Aorta (tissue), 5 donors: ENCODE measurements around the gene ZBTB42. TPM values are rescaled to one million over a fixed set of nuclear protein-coding genes. Genes with fewer than 3 reads are reported as not detected.

Source experiments
- ATAC-seq: fragments of 200-7000 bp; cut with Tn5 transposase; one replicate; pipeline ENCODE4 v1.9.1; 2022; ENCODE audit warnings: moderate library complexity; ENCODE audit not compliant: low FRiP score
- DNase-seq, 2 donors: peaks; one replicate each; pipeline ENCODE4 v3.0.0-alpha.2; 2020
- H3K27ac ChIP-seq, 2 donors: one replicate each; pipeline ENCODE4 v1.5.1; 2013; ENCODE audit warnings: low read length in 2 of 2, mild to moderate bottlenecking in 2 of 2, moderate library complexity in 2 of 2, control low read depth in 1 of 2, inconsistent platforms in 1 of 2, low read depth in 1 of 2
- H3K27me3 ChIP-seq, 2 donors: one replicate each; pipeline ENCODE4 v1.6.1; 2013; ENCODE audit warnings: control low read depth in 1 of 2, low read length in 1 of 2, mild to moderate bottlenecking in 1 of 2, moderate library complexity in 1 of 2; ENCODE audit not compliant: insufficient read depth in 2 of 2, control insufficient read depth in 1 of 2
- H3K36me3 ChIP-seq, 2 donors: one replicate each; pipeline ENCODE4 v1.6.1; 2013; ENCODE audit warnings: control low read depth in 1 of 2, low read length in 1 of 2, mild to moderate bottlenecking in 1 of 2; ENCODE audit not compliant: insufficient read depth in 2 of 2, control insufficient read depth in 1 of 2
- H3K4me1 ChIP-seq, 2 donors: one replicate each; pipeline ENCODE4 v1.6.1; 2013; ENCODE audit warnings: low read length in 2 of 2, control low read depth in 1 of 2, mild to moderate bottlenecking in 1 of 2, moderate library complexity in 1 of 2; ENCODE audit not compliant: insufficient read depth in 2 of 2, control insufficient read depth in 1 of 2
- H3K4me3 ChIP-seq, 2 donors: one replicate each; pipeline ENCODE4 v1.5.1; 2013; ENCODE audit warnings: low read length in 2 of 2, control low read depth in 1 of 2, mild to moderate bottlenecking in 1 of 2
- H3K9me3 ChIP-seq: one replicate; pipeline ENCODE4 v1.6.1; 2013; ENCODE audit warnings: mild to moderate bottlenecking, low read length; ENCODE audit not compliant: control insufficient read depth
- WGBS, 2 donors: extraction: QIAGEN DNeasy Blood & Tissue Kit; methylation state at CpG; one replicate each; pipeline ENCODE4 v1.1.7; 2013; 5-methylcytosine and 5-hydroxymethylcytosine counted together
- intact Hi-C, 2 donors: fragments of 100-400 bp; cut with DNase I; formaldehyde crosslinking; loops; one replicate each; pipeline versions ENCODE4 v1.14.2 to v1.15.0; 2022
- polyA plus RNA-seq, 2 donors: library from polyadenylated mRNA; stranded (reverse); fragments of 200-250 nt; gene quantifications; one replicate each; pipeline ENCODE4 v1.2.3, GENCODE V29; 2013
- total RNA-seq, 2 donors: library from RNA; stranded (reverse); fragmentation: NEBNext Ultra II Directional; extraction: Animal tissue kit (Norgen Biotek cat#: 25700); gene quantifications; one replicate each; pipeline ENCODE4 v1.2.1, GENCODE V29; 2021
- donor health status: healthy with polysubstance abuse.
- donor health status: Bipolar disorder and iron deficiency.
- donor health status: DM: no; HTN: no; CAD: no.
- donor health status: DM: no; HTN: no; CAD: no.
- donor health status: DM: yes; HTN: yes; CAD: no.

Gene ZBTB42
- total and polyA plus RNA-seq, 4 donors: 1.6 to 4.7 (median 3.1) TPM

- DNase-seq: peak in 1 of 2 donors; percentile 42
- Histone ChIP-seq H3K27ac (no peak overlapping the region), H3K4me1 (no peaks in the 10 kb centered on the region), H3K9me3 (no peaks in the 10 kb centered on the region), H3K27me3 (no peaks in the 10 kb centered on the region), H3K4me3 (no peak overlapping the region), H3K36me3 (no peaks in the 10 kb centered on the region)
- intact Hi-C loops: no loop called here
- ATAC-seq: no peak
- 89% methylated on average over 27 of the region's 27 CpGs for WGBS, 2 donors
Measured at GRCh38 chr14:104821971-104822608, 21.2 kb downstream of the ZBTB42 start.

GRCh38 chr14:104822821-104823615 lies 22.1 kb downstream of the ZBTB42 start:
- no peak overlapping the region for H3K27ac ChIP-seq
- DNase-seq (peak in 1 of 2 donors; percentile 32), ATAC-seq (no peak)
- H3K9me3 ChIP-seq: no peaks in the 10 kb centered on the region
- no peaks in the 10 kb centered on the region for H3K27me3 ChIP-seq
- intact Hi-C loops: no loop called here
- no peaks in the 10 kb centered on the region for H3K4me1 ChIP-seq
- H3K36me3 ChIP-seq: no peaks in the 10 kb centered on the region
- WGBS, 2 donors: 88% methylated on average over 22 of the region's 22 CpGs
- no peak overlapping the region for H3K4me3 ChIP-seq

- Histone ChIP-seq H3K4me1 (no peaks in the 10 kb centered on the region), H3K27me3 (no peaks in the 10 kb centered on the region), H3K4me3 (no peak overlapping the region), H3K36me3 (no peaks in the 10 kb centered on the region), H3K9me3 (no peaks in the 10 kb centered on the region), H3K27ac (no peak overlapping the region)
- intact Hi-C loops: loop anchor here in 1 of 2 donors (2.0 kb wide), 1 partner anchor 54 kb away; no protein-coding TSS in a partner anchor
- WGBS, 2 donors: 97 to 98% methylated on average over 2 of the region's 2 CpGs
- ATAC-seq (no peak), DNase-seq (no peak)
Measured at GRCh38 chr14:104824353-104824997, 23.6 kb downstream of the ZBTB42 start.

GRCh38 chr14:104826189-104826860 lies 25.4 kb downstream of the ZBTB42 start:
- peak; percentile 94 to 98 for DNase-seq
- Histone ChIP-seq H3K36me3 (no peaks in the 10 kb centered on the region), H3K4me3 (peak overlapping the region; percentile 27 to 41), H3K4me1 (no peaks in the 10 kb centered on the region), H3K27me3 (no peaks in the 10 kb centered on the region), H3K9me3 (no peaks in the 10 kb centered on the region), H3K27ac (no peak overlapping the region)
- ATAC-seq: peak; percentile 96
- intact Hi-C loops: loop anchor here in 1 of 2 donors (1.0 kb wide), 1 partner anchor 58 kb away; no protein-coding TSS in a partner anchor
- 0 to 1% methylated on average over 38 to 54 of the region's 54 CpGs for WGBS, 2 donors

GRCh38 chr14:104826861-104827176 lies 25.9 kb downstream of the ZBTB42 start:
- no peaks in the 10 kb centered on the region for H3K27me3 ChIP-seq
- H3K27ac ChIP-seq: no peak overlapping the region
- peak overlapping the region in 1 of 2 donors; percentile 27 for H3K4me3 ChIP-seq
- no peaks in the 10 kb centered on the region for H3K4me1 ChIP-seq
- no peaks in the 10 kb centered on the region for H3K9me3 ChIP-seq
- no peaks in the 10 kb centered on the region for H3K36me3 ChIP-seq
- DNase-seq (no peak), ATAC-seq (no peak)
- intact Hi-C loops: loop anchor here in 1 of 2 donors (1.0 kb wide), 1 partner anchor 59 kb away; no protein-coding TSS in a partner anchor
- WGBS, 2 donors: 1 to 2% methylated on average over 23 to 27 of the region's 27 CpGs

- Histone ChIP-seq H3K4me3 (no peak overlapping the region), H3K9me3 (no peaks in the 10 kb centered on the region), H3K27ac (no peak overlapping the region), H3K36me3 (no peaks in the 10 kb centered on the region), H3K4me1 (no peaks in the 10 kb centered on the region), H3K27me3 (no peaks in the 10 kb centered on the region)
- no peak for DNase-seq
- intact Hi-C loops: no loop called here
- peak; percentile 50 for ATAC-seq
- 10% methylated on average over 39 of the region's 39 CpGs for whole genome bisulfite sequencing, 2 donors
Measured at GRCh38 chr14:104827177-104828055, 26.5 kb downstream of the ZBTB42 start.

- ATAC-seq (no peak), DNase-seq (no peak)
- Histone ChIP-seq H3K4me1 (no peaks in the 10 kb centered on the region), H3K9me3 (no peaks in the 10 kb centered on the region), H3K36me3 (no peaks in the 10 kb centered on the region), H3K27ac (no peak overlapping the region), H3K4me3 (no peak overlapping the region), H3K27me3 (no peaks in the 10 kb centered on the region)
- 59 to 60% methylated on average over 9 of the region's 9 CpGs for WGBS, 2 donors
- intact Hi-C loops: no loop called here
Measured at GRCh38 chr14:104830781-104831180, 29.9 kb downstream of the ZBTB42 start.
